H1 (cell line): Measurements from ENCODE around the gene TRABD. TPM values are rescaled to one million over a fixed set of nuclear protein-coding genes. Genes with fewer than 3 reads are reported as not detected.

Source experiments
- CTCF ChIA-PET: fragments of 300-600 bp; sonication (Branson Sonifier 250); formaldehyde crosslinking; loops from one replicate; lab custom pipeline; 2021; ENCODE audit not compliant: partially characterized antibody; lab: Charles Lee
- POLR2A ChIA-PET: fragments of 300-600 bp; sonication (Branson Sonifier 250); formaldehyde crosslinking; loops from one replicate; lab custom pipeline; 2021; ENCODE audit warnings: inconsistent platforms; ENCODE audit not compliant: partially characterized antibody; lab: Charles Lee
- DNase-seq, 2 experiments: peaks; one replicate each; pipeline versions ENCODE4 v3.0.0 to v3.0.0-alpha.2; 2010 to 2022; ENCODE audit warnings: low spot score in 2 of 2, low read depth in 1 of 2, mixed read lengths in 1 of 2
- FAIRE-seq: peaks from 2 replicates; lab custom pipeline; 2011; peaks lifted over from hg19 to GRCh38; lab: Jason Lieb, UNC
- H2AFZ ChIP-seq: 2 replicates; pipeline ENCODE4 v1.8.1; 2012; ENCODE audit warnings: low read length, inconsistent platforms
- H2AK5ac ChIP-seq: 2 replicates; pipeline ENCODE4 v1.6.1; 2013; ENCODE audit warnings: low read depth, low read length
- H2BK120ac ChIP-seq: replicated peaks from 2 replicates; pipeline ENCODE3; 2013; ENCODE audit warnings: low read depth, low read length, inconsistent platforms
- H2BK12ac ChIP-seq: 2 replicates; pipeline ENCODE4 v1.6.1; 2013; ENCODE audit warnings: low read depth, low read length
- H2BK15ac ChIP-seq: 2 replicates; pipeline ENCODE4 v1.6.1; 2013; ENCODE audit warnings: low read length
- H2BK20ac ChIP-seq: 2 replicates; pipeline ENCODE4 v1.6.1; 2013; ENCODE audit warnings: low read length
- H2BK5ac ChIP-seq: 2 replicates; pipeline ENCODE4 v1.6.1; 2013; ENCODE audit warnings: low read depth, low read length
- H3K14ac ChIP-seq: 2 replicates; pipeline ENCODE4 v1.6.1; 2013; ENCODE audit warnings: inconsistent platforms; ENCODE audit not compliant: insufficient read length
- H3K18ac ChIP-seq: 2 replicates; pipeline ENCODE4 v1.6.1; 2013; ENCODE audit warnings: low read length; ENCODE audit errors: extremely low read depth
- H3K23ac ChIP-seq: 2 replicates; pipeline ENCODE4 v1.6.1; 2013; ENCODE audit warnings: inconsistent platforms; ENCODE audit not compliant: insufficient read length
- H3K23me2 ChIP-seq: 2 replicates; pipeline ENCODE4 v1.6.1; 2013; ENCODE audit warnings: low read depth, low read length
- H3K27ac ChIP-seq: 2 replicates; pipeline ENCODE4 v1.6.1; 2011; ENCODE audit warnings: low read depth, low read length, inconsistent platforms
- H3K27me3 ChIP-seq, 4 experiments: replicated peaks in 1 of 4; 1 replicate in 1 of 4; 2 replicates in 3 of 4; pipeline versions ENCODE4 v1.6.1 to v1.8.1; 2011 to 2013; ENCODE audit warnings: low read length in 3 of 4, mild to moderate bottlenecking in 3 of 4, inconsistent platforms in 2 of 4, mixed read lengths in 2 of 4, moderate library complexity in 1 of 4; ENCODE audit not compliant: control insufficient read depth in 3 of 4, insufficient read depth in 3 of 4; ENCODE audit errors: extremely low read depth in 1 of 4
- H3K36me3 ChIP-seq, 4 experiments: 2 replicates each; pipeline versions ENCODE4 v1.6.1 to v1.8.1; 2011 to 2013; ENCODE audit warnings: mild to moderate bottlenecking in 4 of 4, low read length in 3 of 4, moderate library complexity in 2 of 4, control low read depth in 1 of 4, inconsistent platforms in 1 of 4; ENCODE audit not compliant: insufficient read depth in 4 of 4, control insufficient read depth in 2 of 4
- H3K4ac ChIP-seq: replicated peaks from 2 replicates; pipeline ENCODE3; 2013; ENCODE audit warnings: low read length, low read depth, mixed read lengths, inconsistent platforms; ENCODE audit not compliant: insufficient read length
- H3K4me1 ChIP-seq, 4 experiments: replicated peaks in 1 of 4; 1 replicate in 1 of 4; 2 replicates in 3 of 4; pipeline versions ENCODE4 v1.6.1 to v1.8.1; 2011 to 2013; ENCODE audit warnings: low read length in 3 of 4, inconsistent platforms in 2 of 4, mixed read lengths in 1 of 4; ENCODE audit not compliant: insufficient read depth in 4 of 4, control insufficient read depth in 3 of 4
- H3K4me2 ChIP-seq, 2 experiments: 2 replicates each; pipeline versions ENCODE4 v1.6.1 to v1.8.1; 2011 to 2013; ENCODE audit warnings: low read depth in 2 of 2, low read length in 2 of 2, control low read depth in 1 of 2, inconsistent platforms in 1 of 2, mild to moderate bottlenecking in 1 of 2; ENCODE audit not compliant: insufficient read depth in 1 of 2
- H3K4me3 ChIP-seq, 4 experiments: fragments of 200-600, 300-600 bp in 1 of 4; sonication (generic), shearing (Covaris generic), sonication (Bioruptor Twin) in 1 of 4; 2 replicates each; pipeline versions ENCODE4 v1.5.1 to v1.8.1; 2011 to 2016; ENCODE audit warnings: low read length in 4 of 4, low read depth in 3 of 4, control low read depth in 2 of 4, inconsistent platforms in 2 of 4, mild to moderate bottlenecking in 2 of 4, mixed read lengths in 1 of 4, moderate library complexity in 1 of 4; ENCODE audit not compliant: insufficient read depth in 2 of 4; ENCODE audit errors: extremely low read depth in 1 of 4
- H3K56ac ChIP-seq: replicated peaks from 2 replicates; pipeline ENCODE3; 2013; ENCODE audit warnings: low read depth, mild to moderate bottlenecking, mixed read lengths, low read length, inconsistent platforms; ENCODE audit not compliant: insufficient read length
- H3K79me1 ChIP-seq: 2 replicates; pipeline ENCODE4 v1.6.1; 2013; ENCODE audit warnings: low read depth, low read length, control low read depth
- H3K79me2 ChIP-seq, 2 experiments: 2 replicates each; pipeline versions ENCODE4 v1.6.1 to v1.8.1; 2012 to 2013; ENCODE audit warnings: low read length in 2 of 2, mild to moderate bottlenecking in 2 of 2, inconsistent platforms in 1 of 2; ENCODE audit not compliant: insufficient read depth in 2 of 2, control insufficient read depth in 1 of 2
- H3K9ac ChIP-seq, 4 experiments: replicated peaks in 1 of 4; 1 replicate in 1 of 4; 2 replicates in 3 of 4; pipeline versions ENCODE4 v1.6.1 to v1.8.1; 2011 to 2013; ENCODE audit warnings: low read depth in 3 of 4, low read length in 3 of 4, control low read depth in 2 of 4, mild to moderate bottlenecking in 2 of 4, moderate library complexity in 2 of 4, inconsistent platforms in 1 of 4; ENCODE audit errors: extremely low read depth in 1 of 4
- H3K9me3 ChIP-seq, 2 experiments: 2 replicates each; pipeline versions ENCODE4 v1.6.1 to v1.8.1; 2012 to 2013; ENCODE audit warnings: mild to moderate bottlenecking in 2 of 2, moderate library complexity in 2 of 2, control low read depth in 1 of 2, inconsistent platforms in 1 of 2, low read depth in 1 of 2, low read length in 1 of 2, mixed read lengths in 1 of 2; ENCODE audit not compliant: insufficient read depth in 2 of 2
- H4K20me1 ChIP-seq, 2 experiments: replicated peaks in 1 of 2; 2 replicates each; pipeline versions ENCODE3 to v1.8.1; 2011 to 2013; ENCODE audit warnings: inconsistent platforms in 2 of 2, low read length in 2 of 2, mild to moderate bottlenecking in 1 of 2; ENCODE audit not compliant: insufficient read depth in 2 of 2, control insufficient read depth in 1 of 2
- H4K5ac ChIP-seq: 2 replicates; pipeline ENCODE4 v1.6.1; 2013; ENCODE audit warnings: low read length, low read depth, mixed read lengths, inconsistent platforms; ENCODE audit not compliant: insufficient read length
- H4K8ac ChIP-seq: 2 replicates; pipeline ENCODE4 v1.8.0; 2013; ENCODE audit warnings: mild to moderate bottlenecking, moderate library complexity, low read length, inconsistent platforms; ENCODE audit not compliant: insufficient read depth; ENCODE audit errors: extremely low read depth
- H4K91ac ChIP-seq: replicated peaks from 2 replicates; pipeline ENCODE3; 2013; ENCODE audit warnings: low read length, mixed read lengths, inconsistent platforms; ENCODE audit not compliant: insufficient read length
- POLR2A ChIP-seq, 2 experiments: IDR thresholded peaks; 1 replicate in 1 of 2; 2 replicates in 1 of 2; pipeline ENCODE4 v1.6.1; 2011; ENCODE audit warnings: low read depth in 2 of 2, low read length in 2 of 2, mild to moderate bottlenecking in 2 of 2; ENCODE audit errors: control extremely low read depth in 1 of 2
- RNF2 ChIP-seq: fragments of 200-900, 300-1000 bp; sonication (generic); IDR thresholded peaks from 2 replicates; pipeline ENCODE4 v1.7.1; 2016; ENCODE audit warnings: borderline replicate concordance, low read depth, mild to moderate bottlenecking, antibody characterized with exemption, low read length; ENCODE audit not compliant: poor library complexity, severe bottlenecking; ENCODE audit errors: missing control alignments
- SP1 ChIP-seq: IDR thresholded peaks from 2 replicates; pipeline ENCODE4 v1.6.1; 2011; ENCODE audit warnings: low read depth, low read length
- SP4 ChIP-seq: IDR thresholded peaks from 2 replicates; pipeline ENCODE4 v1.6.1; 2012; ENCODE audit warnings: low read length, inconsistent platforms
- TBP ChIP-seq: IDR thresholded peaks from 2 replicates; pipeline ENCODE4 v1.6.1; 2011; ENCODE audit warnings: low read depth, low read length, improper control_type of control experiment
- WGBS, 2 experiments: shearing (Covaris generic) in 1 of 2; methylation state at CpG; one replicate each; pipeline versions ENCODE4 v1.1.6 to v1.1.7; 2013 to 2015; ENCODE audit warnings: low lambda C conversion rate in 2 of 2, mixed read lengths in 2 of 2, inconsistent platforms in 1 of 2, low coverage in 1 of 2, missing lambda C conversion rate in 1 of 2; ENCODE audit not compliant: insufficient replicate concordance in 2 of 2, insufficient coverage in 1 of 2, insufficient read length in 1 of 2; ENCODE audit errors: extremely low coverage in 1 of 2, missing lambda C conversion rate in 1 of 2; 5-methylcytosine and 5-hydroxymethylcytosine counted together
- polyA plus RNA-seq, 7 experiments: library from polyadenylated mRNA; depleted of rRNA in 3 of 7; stranded (reverse) in 5 of 7; unstranded in 2 of 7; fragments of >200 nt in 5 of 7; fragments of 200-250 nt in 2 of 7; gene quantifications; 1 replicate in 5 of 7; 2 replicates in 1 of 7; 4 replicates in 1 of 7; pipeline versions ENCODE4 v1.2.1 to v1.2.3, GENCODE V29; 2011 to 2013; ENCODE audit warnings: missing spikeins in 2 of 7, mixed read lengths in 2 of 7
- total RNA-seq: library from RNA; stranded (reverse); fragmentation: NEBNext Ultra II Directional; extraction: Animal tissue kit (Norgen Biotek cat#: 25700); gene quantifications from 2 replicates; pipeline ENCODE4 v1.2.1, GENCODE V29; 2021
- TF ChIP-seq, protein P1 (sequence below): IDR thresholded peaks from 2 replicates; pipeline ENCODE4 v1.6.1; 2011; ENCODE audit warnings: low read depth, mild to moderate bottlenecking, low read length; ENCODE audit not compliant: insufficient read depth
- TF ChIP-seq, protein P2 (sequence below): IDR thresholded peaks from 2 replicates; pipeline ENCODE4 v1.6.1; 2012; ENCODE audit warnings: inconsistent platforms
- TF ChIP-seq, protein P3 (sequence below): IDR thresholded peaks from 2 replicates; pipeline ENCODE4 v1.6.1; 2011; ENCODE audit warnings: low read length, improper control_type of control experiment

TRABD gene
- total and polyA plus RNA-seq, 2 of the 8 experiments (the other 6 are each of a cell fraction or from before 2014, with no cell fraction given), result 44.2 to 57.5 TPM

DNA sequence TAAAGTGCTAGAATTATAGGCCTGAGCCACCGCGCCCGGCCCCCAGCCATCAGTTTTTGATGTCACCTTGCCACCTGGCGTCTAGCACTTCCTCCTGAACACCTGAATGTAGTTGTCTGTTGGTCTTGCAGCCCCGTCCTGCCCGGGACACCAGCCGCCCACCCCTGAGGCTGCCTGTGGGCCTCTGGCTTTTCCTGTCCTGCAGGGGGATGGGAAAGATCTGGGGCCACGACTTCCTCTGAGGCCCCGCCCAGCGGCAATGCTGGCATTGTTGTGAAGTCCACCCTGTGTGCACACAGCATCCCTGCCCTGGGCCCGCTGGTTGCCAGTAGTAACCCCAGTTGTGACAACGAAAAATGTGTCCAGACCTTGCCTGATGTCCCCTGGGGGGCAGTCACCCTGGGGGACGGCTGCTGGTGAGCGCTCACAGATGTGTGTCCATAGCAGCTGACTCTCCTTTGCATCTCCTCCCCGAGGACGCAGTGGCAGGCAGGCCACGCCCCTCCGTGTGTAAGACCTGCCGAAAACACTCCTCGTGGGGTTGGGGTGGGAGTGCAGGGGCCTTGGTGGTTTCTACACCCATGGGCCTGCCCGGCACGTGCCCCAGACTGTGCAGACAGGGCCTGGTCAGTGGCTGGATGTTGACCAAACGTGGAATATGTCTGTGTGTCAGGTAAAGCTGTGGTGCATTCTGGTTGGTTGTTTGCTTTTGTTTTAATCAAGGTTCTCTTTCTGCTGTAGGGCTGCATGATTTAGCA, 21.8 kb downstream of the TRABD start:
- Histone ChIP-seq H3K4me2 (no peak overlapping the region), H2BK20ac (no peak overlapping the region), H4K8ac (no peak overlapping the region), H3K23ac (no peak overlapping the region), H2AK5ac (no peak overlapping the region), H3K9me3 (no peaks in the 10 kb centered on the region), H2BK120ac (no peak overlapping the region), H3K27ac (no peak overlapping the region), H3K36me3 (peaks cover 3 to 25% (median 18%) of the 10 kb centered on the region in 4 experiments; a peak in 7 of 8 replicates), H3K18ac (no peak overlapping the region), H2BK5ac (0 out of 2 replicates have a peak overlapping the region, but pooled peaks have one; percentile 16), H4K20me1 (peaks cover 6 to 28% of the 10 kb centered on the region in 2 experiments), H4K91ac (no peak overlapping the region), H2BK12ac (no peak overlapping the region), H3K23me2 (no peaks in the 10 kb centered on the region), H3K27me3 (no peaks in the 10 kb centered on the region), H3K4ac (no peak overlapping the region), H3K56ac (no peak overlapping the region), H3K79me1 (peaks cover 5% of the 10 kb centered on the region; the same call in 1 of the 2 replicates), H3K9ac (no peak overlapping the region), H3K14ac (no peak overlapping the region), H3K4me3 (no peak overlapping the region), H2BK15ac (no peak overlapping the region), H3K4me1 (peaks cover 0 to 3% (median 1%) of the 10 kb centered on the region in 4 experiments; a peak in 2 of 7 replicates), H4K5ac (no peak overlapping the region), H3K79me2 (peaks cover 0 to 11% of the 10 kb centered on the region in 2 experiments; a peak in 1 of 4 replicates), H2AFZ (no peak overlapping the region)
- TF ChIP-seq, protein P1, sequence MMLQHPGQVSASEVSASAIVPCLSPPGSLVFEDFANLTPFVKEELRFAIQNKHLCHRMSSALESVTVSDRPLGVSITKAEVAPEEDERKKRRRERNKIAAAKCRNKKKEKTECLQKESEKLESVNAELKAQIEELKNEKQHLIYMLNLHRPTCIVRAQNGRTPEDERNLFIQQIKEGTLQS, result no peak
- TF ChIP-seq SP1 (no peak), SP4 (no peak), RNF2 (no peak), TBP (no peak), POLR2A (IDR thresholded peaks at IDR 0.05; ENCODE audit: control extremely low read depth in 1 of 2, low read depth in 2 of 2, low read length in 2 of 2) (no peak)
- TF ChIP-seq, protein P2, sequence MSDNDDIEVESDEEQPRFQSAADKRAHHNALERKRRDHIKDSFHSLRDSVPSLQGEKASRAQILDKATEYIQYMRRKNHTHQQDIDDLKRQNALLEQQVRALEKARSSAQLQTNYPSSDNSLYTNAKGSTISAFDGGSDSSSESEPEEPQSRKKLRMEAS, result no peak
- TF ChIP-seq, protein P3, sequence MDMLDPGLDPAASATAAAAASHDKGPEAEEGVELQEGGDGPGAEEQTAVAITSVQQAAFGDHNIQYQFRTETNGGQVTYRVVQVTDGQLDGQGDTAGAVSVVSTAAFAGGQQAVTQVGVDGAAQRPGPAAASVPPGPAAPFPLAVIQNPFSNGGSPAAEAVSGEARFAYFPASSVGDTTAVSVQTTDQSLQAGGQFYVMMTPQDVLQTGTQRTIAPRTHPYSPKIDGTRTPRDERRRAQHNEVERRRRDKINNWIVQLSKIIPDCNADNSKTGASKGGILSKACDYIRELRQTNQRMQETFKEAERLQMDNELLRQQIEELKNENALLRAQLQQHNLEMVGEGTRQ, result no peak
- DNase-seq (no peak), FAIRE-seq (no peak)
- ChIA-PET CTCF (interaction anchor here (0.7 to 7.0 kb wide), 17 partner anchors 11 to 224 kb away, joined by 3 to 83 read pairs (median 4); partner anchors contain the start of gene PANX2), POLR2A (interaction anchor here (0.9 to 2.0 kb wide), 3 partner anchors 8 to 23 kb away, joined by 3 to 10 read pairs (median 4); no protein-coding TSS in a partner anchor)
- 86% methylated on average over 23 of the region's 23 CpGs; no CpG with 5 or more reads in 1 of the 2 experiments for WGBS, 2 experiments
